Neuron (in vitro differentiated cells): Measurements from ENCODE around the gene PANX2.
A peak's percentile ranks its signal among the peaks of the same experiment; 100 is the strongest.
"Not testable (repeated sequence)": the region's sequence is repeated elsewhere in the genome, so short reads cannot be mapped to it uniquely, and the experiment has no call there.

Source experiments
- H2AFZ ChIP-seq: one replicate; pipeline ENCODE4 v1.6.1; 2013; ENCODE audit warnings: low read depth, mild to moderate bottlenecking, inconsistent platforms, low read length, moderate library complexity
- H3K27me3 ChIP-seq: one replicate; pipeline ENCODE4 v1.6.1; 2013; ENCODE audit warnings: low read length; ENCODE audit not compliant: insufficient read depth
- H3K36me3 ChIP-seq: one replicate; pipeline ENCODE4 v1.6.1; 2013; ENCODE audit warnings: low read length; ENCODE audit not compliant: insufficient read depth
- H3K4me1 ChIP-seq: one replicate; pipeline ENCODE4 v1.6.1; 2013; ENCODE audit warnings: low read length; ENCODE audit not compliant: insufficient read depth
- H3K4me3 ChIP-seq: 2 replicates; pipeline ENCODE4 v1.5.1; 2013; ENCODE audit warnings: mild to moderate bottlenecking, low read length, moderate library complexity
- H3K9me3 ChIP-seq: one replicate; pipeline ENCODE4 v1.6.1; 2013; ENCODE audit warnings: low read length

PANX2 gene, protein sequence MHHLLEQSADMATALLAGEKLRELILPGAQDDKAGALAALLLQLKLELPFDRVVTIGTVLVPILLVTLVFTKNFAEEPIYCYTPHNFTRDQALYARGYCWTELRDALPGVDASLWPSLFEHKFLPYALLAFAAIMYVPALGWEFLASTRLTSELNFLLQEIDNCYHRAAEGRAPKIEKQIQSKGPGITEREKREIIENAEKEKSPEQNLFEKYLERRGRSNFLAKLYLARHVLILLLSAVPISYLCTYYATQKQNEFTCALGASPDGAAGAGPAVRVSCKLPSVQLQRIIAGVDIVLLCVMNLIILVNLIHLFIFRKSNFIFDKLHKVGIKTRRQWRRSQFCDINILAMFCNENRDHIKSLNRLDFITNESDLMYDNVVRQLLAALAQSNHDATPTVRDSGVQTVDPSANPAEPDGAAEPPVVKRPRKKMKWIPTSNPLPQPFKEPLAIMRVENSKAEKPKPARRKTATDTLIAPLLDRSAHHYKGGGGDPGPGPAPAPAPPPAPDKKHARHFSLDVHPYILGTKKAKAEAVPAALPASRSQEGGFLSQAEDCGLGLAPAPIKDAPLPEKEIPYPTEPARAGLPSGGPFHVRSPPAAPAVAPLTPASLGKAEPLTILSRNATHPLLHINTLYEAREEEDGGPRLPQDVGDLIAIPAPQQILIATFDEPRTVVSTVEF

DNA sequence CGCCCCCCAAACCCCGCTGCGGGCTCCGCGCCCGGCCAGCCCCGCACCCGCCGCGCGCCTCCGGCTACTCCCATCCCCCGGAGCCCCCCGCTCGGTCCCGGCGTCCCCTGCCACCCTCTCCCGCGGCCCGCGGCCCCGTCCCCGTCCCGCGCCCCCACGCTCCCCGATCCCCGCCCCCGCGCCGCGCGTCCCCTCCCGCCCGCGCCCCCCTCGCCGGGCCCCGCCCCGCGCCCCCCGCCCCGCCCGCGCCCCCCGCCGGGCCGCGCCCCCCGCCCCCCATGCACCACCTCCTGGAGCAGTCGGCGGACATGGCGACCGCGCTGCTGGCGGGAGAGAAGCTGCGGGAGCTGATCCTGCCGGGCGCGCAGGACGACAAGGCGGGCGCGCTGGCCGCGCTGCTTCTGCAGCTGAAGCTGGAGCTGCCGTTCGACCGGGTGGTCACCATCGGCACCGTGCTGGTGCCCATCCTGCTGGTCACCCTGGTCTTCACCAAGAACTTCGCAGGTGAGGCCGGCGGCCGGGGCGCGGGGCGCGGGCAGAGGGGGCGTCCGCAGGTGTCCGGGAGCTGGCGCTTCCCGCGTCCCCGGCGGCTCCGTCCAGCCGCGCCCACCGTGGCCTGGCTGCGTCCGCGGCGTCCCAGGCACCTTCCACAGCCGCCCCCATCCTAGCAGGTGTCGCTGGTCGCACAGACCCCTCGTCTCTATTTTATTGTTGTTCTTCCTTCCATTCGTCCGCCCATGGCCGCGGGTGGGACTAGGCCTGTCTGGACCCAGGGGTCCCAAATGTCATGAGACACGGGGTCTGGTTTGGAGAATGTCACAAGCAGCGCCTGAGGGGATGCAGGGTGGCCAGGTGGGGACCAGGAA is at the start of gene PANX2:
Gene PANX2, plus strand, starts transcription at position 279 of the 866 bp plus-strand sequence. Its CDS starts 0 bp downstream, at position 279.
- Histone ChIP-seq H3K4me1 (peaks cover 6% of the 10 kb centered on the region), H3K36me3 (no peaks in the 10 kb centered on the region), H3K9me3 (peaks cover under 1% of the 10 kb centered on the region), H3K27me3 (peaks cover 35% of the 10 kb centered on the region), H3K4me3 (peak within 1 kb of the TSS; percentile 54), H2AFZ (no peak within 1 kb of the TSS)

DNA sequence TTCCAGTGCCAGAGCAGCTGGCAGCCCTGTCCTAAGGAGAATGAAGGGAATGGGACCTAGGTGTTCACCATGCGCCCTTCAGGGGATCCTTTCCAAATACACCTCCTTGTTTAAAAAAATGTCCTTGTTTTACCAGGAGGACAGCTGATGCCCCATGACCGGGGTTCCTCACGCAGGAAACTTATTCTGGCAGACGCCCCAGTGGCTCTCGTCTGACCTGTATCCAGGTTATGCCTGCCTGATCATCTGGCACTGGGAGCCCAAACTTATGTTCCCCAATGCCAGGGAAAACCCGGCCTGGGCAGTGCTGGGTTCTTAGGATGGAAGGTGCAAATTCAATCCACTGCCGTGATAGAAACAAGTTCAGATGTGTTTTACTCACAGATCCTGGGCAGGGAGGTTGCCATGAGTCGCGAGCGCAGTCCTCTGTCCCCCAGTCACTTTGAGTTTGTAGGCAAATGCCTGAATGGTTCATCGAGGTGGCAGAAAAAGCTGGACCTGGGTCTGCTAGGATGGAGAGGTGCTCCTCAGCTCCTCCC is 49.3 kb upstream of the PANX2 start:
- Histone ChIP-seq H3K36me3 (no peaks in the 10 kb centered on the region), H3K4me3 (no peak overlapping the region), H3K4me1 (peaks cover 5% of the 10 kb centered on the region), H3K27me3 (peaks cover 14% of the 10 kb centered on the region), H2AFZ (no peak overlapping the region), H3K9me3 (peaks cover 4% of the 10 kb centered on the region)

DNA sequence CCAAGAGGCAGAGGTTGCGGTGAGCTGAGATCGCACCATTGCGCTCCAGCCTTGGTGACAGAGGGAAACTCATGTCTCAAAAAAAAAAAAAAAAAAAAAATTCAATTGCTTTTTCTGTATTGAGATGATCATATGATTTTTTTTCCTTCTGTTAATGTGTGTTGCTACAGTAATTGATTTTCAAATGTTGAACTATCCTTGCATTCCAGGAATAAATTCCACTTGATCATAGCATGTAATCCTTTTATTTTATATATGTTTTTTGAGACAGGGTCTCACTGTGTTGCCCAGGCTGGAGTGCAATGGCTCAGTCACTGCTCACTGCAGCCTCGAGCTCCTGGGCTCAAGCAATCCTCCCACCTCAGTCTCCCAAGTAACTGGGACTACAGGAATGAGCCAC is 47.4 kb upstream of the PANX2 start:
- Histone ChIP-seq H3K9me3 (peaks cover 7% of the 10 kb centered on the region), H3K4me1 (peaks cover 5% of the 10 kb centered on the region), H2AFZ (no peak overlapping the region), H3K36me3 (no peaks in the 10 kb centered on the region), H3K27me3 (peaks cover 14% of the 10 kb centered on the region), H3K4me3 (no peak overlapping the region)

DNA sequence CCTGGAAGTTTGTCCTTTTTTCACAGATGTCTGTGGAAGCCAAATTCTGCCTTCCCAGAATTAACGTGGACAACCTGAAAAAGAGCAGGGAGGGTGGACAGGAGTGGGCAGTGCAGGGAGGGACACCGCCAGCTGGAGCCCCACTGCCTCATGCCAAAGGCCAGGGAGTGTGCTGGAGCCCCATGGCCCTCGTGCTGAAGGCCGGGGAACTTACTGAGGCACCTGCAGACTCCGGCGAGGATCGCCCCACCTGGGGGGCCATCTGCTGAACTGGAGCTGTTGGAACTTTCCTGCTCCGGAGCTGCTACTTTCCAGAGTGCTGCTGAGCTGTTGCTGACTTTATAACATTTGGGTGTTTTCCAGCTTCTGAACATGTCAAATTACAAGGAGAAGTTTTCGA is 45.5 kb upstream of the PANX2 start:
- no peak overlapping the region for H2AFZ ChIP-seq
- H3K9me3 ChIP-seq, result peaks cover 7% of the 10 kb centered on the region
- peaks cover 7% of the 10 kb centered on the region for H3K4me1 ChIP-seq
- no peak overlapping the region for H3K4me3 ChIP-seq
- no peaks in the 10 kb centered on the region for H3K36me3 ChIP-seq
- H3K27me3 ChIP-seq, result peaks cover 2% of the 10 kb centered on the region

DNA sequence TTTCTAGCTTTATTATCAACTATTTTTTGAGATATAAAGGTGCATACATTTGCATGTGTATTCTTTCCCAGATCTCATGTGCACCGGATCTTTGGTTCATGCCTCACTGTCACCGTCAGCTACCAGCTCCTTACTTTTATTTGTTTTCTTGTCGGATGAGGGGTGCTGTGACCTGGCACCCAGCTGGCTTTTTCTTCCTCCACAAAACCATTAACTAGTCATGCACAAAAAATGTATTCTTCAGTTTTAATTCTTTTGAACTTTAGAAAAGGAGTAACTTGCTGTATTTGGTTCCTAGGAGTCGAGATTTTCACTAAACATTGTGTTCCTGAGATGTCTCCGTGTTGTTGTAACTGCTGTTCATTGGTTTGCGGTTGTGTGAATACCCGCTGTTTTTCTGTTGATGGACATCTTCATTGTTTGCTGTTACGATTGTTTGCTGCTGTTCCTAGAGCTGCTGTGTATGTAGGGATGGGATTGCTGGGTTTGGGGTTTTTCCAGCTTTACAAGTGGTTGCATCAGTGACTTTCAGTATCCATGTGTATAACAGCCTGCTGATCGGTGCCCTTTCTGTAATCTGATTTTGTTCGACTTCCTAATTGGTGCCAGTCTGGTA is 41.3 kb upstream of the PANX2 start:
- peaks cover 7% of the 10 kb centered on the region for H3K4me1 ChIP-seq

DNA sequence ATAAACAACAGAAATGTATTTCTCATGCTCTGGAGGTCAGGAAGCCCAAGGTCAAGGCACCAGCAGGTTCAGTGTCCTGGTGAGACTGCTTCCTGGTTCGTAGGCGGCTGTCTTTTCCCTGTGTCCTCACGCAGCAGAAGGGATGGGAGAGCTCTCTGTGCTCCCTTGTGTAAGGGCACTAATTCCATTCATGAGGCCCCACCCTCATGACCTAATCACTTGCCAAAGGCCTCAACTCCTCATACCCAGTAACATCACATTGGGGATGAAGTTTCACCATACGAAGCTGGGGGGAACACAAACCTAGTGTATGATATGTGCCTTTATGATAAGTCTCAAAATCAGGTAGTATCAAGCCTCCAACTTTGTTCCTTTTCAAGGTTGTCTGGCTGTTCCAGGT is 38.6 kb upstream of the PANX2 start:
- Histone ChIP-seq H3K36me3 (no peaks in the 10 kb centered on the region), H2AFZ (no peak overlapping the region), H3K4me3 (no peak overlapping the region), H3K4me1 (peaks cover 7% of the 10 kb centered on the region), H3K9me3 (peaks cover 6% of the 10 kb centered on the region), H3K27me3 (no peaks in the 10 kb centered on the region)

More for the DNA sequence above, 41.3 kb upstream of the PANX2 start:
- Histone ChIP-seq H3K36me3 (no peaks in the 10 kb centered on the region), H3K27me3 (peaks cover 2% of the 10 kb centered on the region), H3K9me3 (peaks cover 6% of the 10 kb centered on the region), H3K4me3 (no peak overlapping the region), H2AFZ (no peak overlapping the region)

DNA sequence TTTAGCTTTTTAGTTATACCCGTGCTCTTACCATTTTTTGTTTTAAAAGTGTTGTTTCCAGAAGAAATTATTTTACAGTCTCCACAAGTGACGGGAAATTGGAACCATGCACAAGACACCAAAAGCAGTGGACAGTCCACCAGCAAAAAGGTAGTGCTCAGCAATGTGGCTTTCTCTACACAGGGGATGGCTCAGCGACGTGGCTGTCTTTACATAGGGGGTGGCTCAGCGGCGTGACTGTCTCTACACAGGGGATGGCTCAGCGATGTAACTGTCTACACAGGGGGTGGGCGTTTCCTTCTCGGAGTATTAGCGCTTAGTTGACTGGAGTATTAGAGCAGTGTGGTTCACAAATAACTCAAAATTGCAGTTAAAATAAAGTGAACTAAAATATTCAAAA is 36.0 kb upstream of the PANX2 start:
- Histone ChIP-seq H3K4me1 (peaks cover 3% of the 10 kb centered on the region), H3K4me3 (no peak overlapping the region), H2AFZ (no peak overlapping the region), H3K9me3 (peaks cover 3% of the 10 kb centered on the region), H3K36me3 (no peaks in the 10 kb centered on the region), H3K27me3 (no peaks in the 10 kb centered on the region)

DNA sequence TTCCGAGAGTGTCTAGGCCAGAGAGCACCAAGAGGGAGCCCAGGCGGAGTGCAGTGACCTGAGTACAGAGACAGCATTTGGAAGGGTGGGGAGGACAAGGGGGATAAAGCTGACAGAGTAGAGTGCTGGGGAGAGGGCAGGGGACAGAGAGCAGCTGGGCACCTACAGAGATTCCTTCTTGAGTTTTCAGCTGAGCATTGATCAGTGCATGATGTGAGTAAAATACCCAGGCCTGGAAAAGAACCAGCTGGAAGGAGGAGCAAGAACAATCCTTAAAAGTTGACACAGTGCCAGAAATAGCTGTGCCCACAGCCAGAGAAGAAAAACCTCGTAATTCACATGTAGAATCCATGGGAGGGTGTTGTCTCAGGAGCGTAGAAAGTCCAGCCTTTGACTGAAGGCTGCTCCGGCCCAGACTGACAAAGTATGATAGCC is 33.9 kb upstream of the PANX2 start:
- Histone ChIP-seq H3K4me1 (peaks cover 3% of the 10 kb centered on the region), H2AFZ (no peak overlapping the region), H3K4me3 (no peak overlapping the region), H3K27me3 (peaks cover 5% of the 10 kb centered on the region), H3K9me3 (peaks cover 3% of the 10 kb centered on the region), H3K36me3 (no peaks in the 10 kb centered on the region)

DNA sequence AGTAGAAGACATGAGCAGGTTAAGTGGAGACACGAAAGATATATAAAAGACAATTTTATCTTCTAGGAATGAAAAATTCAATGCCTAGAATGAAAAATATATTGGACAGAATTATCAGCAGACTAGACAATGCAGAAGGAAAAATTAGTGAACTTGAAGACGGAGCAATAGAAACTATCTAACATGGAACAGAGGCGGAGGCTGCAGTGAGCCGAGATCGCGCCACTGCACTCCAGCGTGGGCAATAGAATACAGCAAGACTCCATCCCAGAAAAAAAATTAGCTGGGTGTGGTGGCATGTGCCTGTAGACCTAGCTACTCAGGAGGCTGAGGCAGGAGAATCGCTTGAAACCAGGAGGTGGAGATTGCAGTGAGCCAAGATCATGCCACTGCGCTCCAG is 33.3 kb upstream of the PANX2 start:
- H2AFZ ChIP-seq, H3K27me3 ChIP-seq, H3K36me3 ChIP-seq, H3K4me1 ChIP-seq, H3K4me3 ChIP-seq, H3K9me3 ChIP-seq: not testable (repeated sequence)

DNA sequence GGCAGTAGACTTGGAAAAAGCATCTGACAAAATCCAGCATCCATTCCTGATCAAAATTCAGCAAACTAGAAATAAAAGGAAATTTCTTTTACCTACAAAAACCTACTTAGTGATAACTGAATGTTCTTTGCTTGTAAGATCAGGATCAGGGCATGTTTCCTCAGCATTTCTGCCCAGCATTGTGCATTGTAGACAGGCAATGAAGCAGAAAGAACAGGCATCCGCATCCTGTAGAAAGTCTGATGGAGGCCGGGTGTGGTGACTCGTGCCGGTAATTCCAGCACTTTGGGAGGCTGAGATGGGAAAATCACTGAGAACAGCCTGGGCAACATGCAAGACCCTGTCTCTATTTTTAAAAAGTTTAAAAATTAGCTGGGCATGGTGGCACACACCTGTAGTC is 32.5 kb upstream of the PANX2 start:
- Histone ChIP-seq H3K9me3 (no peaks in the 10 kb centered on the region), H3K36me3 (no peaks in the 10 kb centered on the region), H3K27me3 (peaks cover 5% of the 10 kb centered on the region), H3K4me3 (no peak overlapping the region), H2AFZ (no peak overlapping the region), H3K4me1 (peaks cover 3% of the 10 kb centered on the region)

DNA sequence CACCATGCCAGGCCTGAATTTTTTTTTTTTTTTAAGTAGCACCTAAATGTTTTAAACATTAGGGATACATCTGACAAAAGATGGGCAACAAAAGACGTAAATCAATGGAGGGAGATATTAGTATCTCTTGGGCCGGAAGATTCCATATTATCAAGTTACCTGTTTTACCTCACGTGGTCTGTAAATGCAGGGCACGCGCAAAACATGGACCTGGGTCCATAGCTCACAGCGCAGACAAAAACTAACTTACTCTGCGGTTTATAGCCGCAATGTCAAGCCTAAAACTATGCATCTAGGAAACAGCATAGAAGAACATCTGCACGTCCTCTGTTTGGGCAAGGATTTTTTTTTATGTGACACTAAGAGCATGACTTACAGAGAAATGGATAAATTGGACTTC is 31.5 kb upstream of the PANX2 start:
- H3K4me3 ChIP-seq, result no peak overlapping the region
- H3K36me3 ChIP-seq, result no peaks in the 10 kb centered on the region
- peaks cover 11% of the 10 kb centered on the region for H3K27me3 ChIP-seq
- H3K9me3 ChIP-seq, result no peaks in the 10 kb centered on the region
- H2AFZ ChIP-seq, result no peak overlapping the region
- H3K4me1 ChIP-seq, result peaks cover 3% of the 10 kb centered on the region

DNA sequence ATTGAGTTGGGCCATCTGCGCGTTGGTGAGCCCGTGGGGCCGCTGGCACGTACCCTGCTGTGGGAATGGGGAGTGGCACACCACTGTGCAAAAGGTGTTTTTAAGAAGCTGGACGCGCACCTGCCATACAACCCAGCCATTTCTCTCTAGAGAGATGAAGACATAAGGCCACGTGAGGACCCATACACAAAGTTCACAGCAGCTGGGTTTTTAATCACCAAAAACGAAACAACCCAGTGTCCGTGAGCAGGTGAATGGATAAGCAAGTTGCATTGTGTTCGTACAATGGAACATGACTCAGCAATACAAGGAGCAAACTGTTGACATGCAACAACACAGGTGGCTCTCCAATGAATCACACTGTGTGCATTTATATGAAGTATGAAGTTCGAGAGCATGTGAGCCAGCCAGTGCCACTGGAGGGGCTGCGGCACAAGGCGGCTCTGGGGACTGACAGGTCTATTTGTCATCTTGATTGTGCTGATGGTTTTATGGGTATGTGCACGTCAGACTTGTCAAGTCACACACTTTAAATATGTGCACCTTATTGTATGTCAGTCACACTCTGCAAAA is 30.6 kb upstream of the PANX2 start:
- H3K36me3 ChIP-seq, result no peaks in the 10 kb centered on the region

More for the DNA sequence above, 30.6 kb upstream of the PANX2 start:
- Histone ChIP-seq H3K4me3 (no peak overlapping the region), H3K9me3 (no peaks in the 10 kb centered on the region), H3K27me3 (peaks cover 12% of the 10 kb centered on the region), H3K4me1 (peaks cover 3% of the 10 kb centered on the region), H2AFZ (no peak overlapping the region)
